OCI-LY7 (cell line): ENCODE measurements around the gene IL13RA2. TPM values are rescaled to one million over a fixed set of nuclear protein-coding genes. Genes with fewer than 3 reads are reported as not detected.

ENCODE experiments used
- BruUV-seq: library from RNA; stranded (reverse); fragments of 400-500 nt; replicated peaks from 2 replicates; lab custom pipeline; 2021; lab: Mats Ljungman, UMichigan
- CTCF ChIA-PET: fragments of 300-600 bp; sonication (Branson Sonifier 250); formaldehyde crosslinking; loops from one replicate; lab custom pipeline; 2022; ENCODE audit warnings: antibody characterized with exemption; ENCODE audit not compliant: unreplicated experiment; lab: Charles Lee
- POLR2A ChIA-PET: fragments of 300-600 bp; sonication (Branson Sonifier 250); formaldehyde crosslinking; loops from one replicate; lab custom pipeline; 2022; ENCODE audit warnings: antibody characterized with exemption; lab: Charles Lee
- DNase-seq: peaks from one replicate; pipeline ENCODE4 v3.0.0-alpha.2; 2015; ENCODE audit warnings: low spot score
- H2AFZ ChIP-seq: fragments of 200-600 bp; sonication (generic), shearing (Covaris generic); 2 replicates; pipeline ENCODE4 v1.6.1; 2014; ENCODE audit warnings: mild to moderate bottlenecking, antibody characterized with exemption, low read length, moderate library complexity
- H3K27ac ChIP-seq: fragments of 200-600 bp; sonication (generic); 2 replicates; pipeline ENCODE4 v1.5.1; 2014; ENCODE audit warnings: mixed run types, low read depth, mild to moderate bottlenecking, moderate library complexity, low read length, inconsistent platforms; ENCODE audit not compliant: poor library complexity, severe bottlenecking
- H3K36me3 ChIP-seq: fragments of 200-600 bp; sonication (generic); 2 replicates; pipeline ENCODE4 v1.6.1; 2014; ENCODE audit warnings: mild to moderate bottlenecking, antibody characterized with exemption, low read length, moderate library complexity, mixed read lengths; ENCODE audit not compliant: insufficient read depth
- H3K4me1 ChIP-seq: fragments of 200-600 bp; sonication (generic); 2 replicates; pipeline ENCODE4 v1.5.1; 2014; ENCODE audit warnings: mild to moderate bottlenecking, low read length; ENCODE audit not compliant: insufficient read depth, poor library complexity, severe bottlenecking
- H3K4me2 ChIP-seq: fragments of 200-600 bp; sonication (generic); 2 replicates; pipeline ENCODE4 v1.6.1; 2014; ENCODE audit warnings: mild to moderate bottlenecking, low read length
- H3K4me3 ChIP-seq: fragments of 200-600 bp; sonication (generic); 2 replicates; pipeline ENCODE4 v1.5.1; 2014; ENCODE audit warnings: mild to moderate bottlenecking, low read depth, low read length; ENCODE audit not compliant: poor library complexity, severe bottlenecking
- H3K79me2 ChIP-seq: fragments of 200-600 bp; sonication (generic); 2 replicates; pipeline ENCODE4 v1.6.1; 2016; ENCODE audit warnings: low read depth, mild to moderate bottlenecking, low read length, moderate library complexity, mixed read lengths; ENCODE audit not compliant: insufficient read depth
- H3K9me2 ChIP-seq: fragments of 200-600 bp; sonication (generic); 2 replicates; pipeline ENCODE4 v1.6.1; 2016; ENCODE audit warnings: mild to moderate bottlenecking, low read length, mixed read lengths; ENCODE audit not compliant: insufficient read depth
- H3K9me3 ChIP-seq: fragments of 200-600 bp; sonication (generic); 2 replicates; pipeline ENCODE4 v1.6.1; 2014; ENCODE audit warnings: mild to moderate bottlenecking, mixed run types, low read length, mixed read lengths
- H4K20me1 ChIP-seq: fragments of 200-600 bp; sonication (generic); 2 replicates; pipeline ENCODE4 v1.6.1; 2014; ENCODE audit warnings: mild to moderate bottlenecking, antibody characterized with exemption, low read length, moderate library complexity, mixed read lengths; ENCODE audit not compliant: insufficient read depth
- CTCF ChIP-seq: fragments of 200-600 bp; sonication (generic); conservative IDR thresholded peaks from 2 replicates; pipeline ENCODE4 v1.5.1; 2014; ENCODE audit warnings: mild to moderate bottlenecking, antibody characterized with exemption, low read length, moderate library complexity, mixed read lengths
- EZH2phosphoT487 ChIP-seq: fragments of 200-600 bp; sonication (generic); IDR thresholded peaks from 2 replicates; pipeline ENCODE4 v1.6.1; 2018; ENCODE audit warnings: low read depth, borderline replicate concordance, mild to moderate bottlenecking, mixed run types, antibody characterized with exemption, low read length, moderate library complexity, mixed read lengths
- intact Hi-C: fragments of 100-400 bp; cut with micrococcal nuclease; formaldehyde crosslinking; loops from one replicate; pipeline ENCODE4 v1.10.0; 2022; ENCODE audit not compliant: unreplicated experiment
- total RNA-seq, 2 experiments: library from RNA; depleted of rRNA in 1 of 2; stranded (reverse); fragments of >200 nt in 1 of 2; shearing (Covaris generic) in 1 of 2; gene quantifications; 2 replicates each; pipeline ENCODE4 v1.2.3, GENCODE V29; 2014 to 2022

Gene IL13RA2
- total RNA-seq, 2 experiments from 2014 or later = not detected

- Histone ChIP-seq H3K79me2 (no peaks in the 10 kb centered on the region), H3K9me3 (no peaks in the 10 kb centered on the region), H3K36me3 (no peaks in the 10 kb centered on the region), H3K4me1 (no peaks in the 10 kb centered on the region), H4K20me1 (no peaks in the 10 kb centered on the region), H3K4me3 (no peak overlapping the region), H3K27ac (no peak overlapping the region), H3K9me2 (no peaks in the 10 kb centered on the region), H2AFZ (no peak overlapping the region), H3K4me2 (no peak overlapping the region)
- no TSS peak for BruUV-seq
- POLR2A ChIA-PET = no interaction called here
- DNase-seq = no peak
- TF ChIP-seq EZH2phosphoT487 = no peak
- no peak for TF ChIP-seq CTCF
- CTCF ChIA-PET = no interaction called here
- intact Hi-C loops = no loop called here
Measured at GRCh38 chrX:115013705-115014104, 3.7 kb downstream of the IL13RA2 start.

GRCh38 chrX:115011428-115011827 is 6.0 kb downstream of the IL13RA2 start:
- BruUV-seq = no TSS peak
- intact Hi-C loops = no loop called here
- no peaks in the 10 kb centered on the region for H3K36me3 ChIP-seq
- H2AFZ ChIP-seq = no peak overlapping the region
- ChIA-PET POLR2A (no interaction called here), CTCF (no interaction called here)
- no peak for DNase-seq
- H4K20me1 ChIP-seq = no peaks in the 10 kb centered on the region
- H3K9me2 ChIP-seq = no peaks in the 10 kb centered on the region
- no peaks in the 10 kb centered on the region for H3K9me3 ChIP-seq
- H3K79me2 ChIP-seq = no peaks in the 10 kb centered on the region
- H3K4me1 ChIP-seq = no peaks in the 10 kb centered on the region
- no peak overlapping the region for H3K27ac ChIP-seq
- no peak overlapping the region for H3K4me3 ChIP-seq
- H3K4me2 ChIP-seq = no peak overlapping the region
- TF ChIP-seq EZH2phosphoT487 (no peak), CTCF (no peak)

- H3K27ac ChIP-seq = no peak overlapping the region
- H3K9me2 ChIP-seq = no peaks in the 10 kb centered on the region
- DNase-seq = no peak
- H3K79me2 ChIP-seq = no peaks in the 10 kb centered on the region
- H4K20me1 ChIP-seq = no peaks in the 10 kb centered on the region
- H3K36me3 ChIP-seq = no peaks in the 10 kb centered on the region
- CTCF ChIA-PET = no interaction called here
- no peak overlapping the region for H2AFZ ChIP-seq
- no peaks in the 10 kb centered on the region for H3K4me1 ChIP-seq
- TF ChIP-seq CTCF = no peak
- TF ChIP-seq EZH2phosphoT487 = no peak
- H3K9me3 ChIP-seq = no peaks in the 10 kb centered on the region
- intact Hi-C loops = no loop called here
- POLR2A ChIA-PET = no interaction called here
- no peak overlapping the region for H3K4me2 ChIP-seq
- BruUV-seq = no TSS peak
- H3K4me3 ChIP-seq = no peak overlapping the region
Measured at GRCh38 chrX:114999906-115000305, 17.5 kb downstream of the IL13RA2 start.
